ENCODE measurements around the gene CRAMP1.

DNA sequence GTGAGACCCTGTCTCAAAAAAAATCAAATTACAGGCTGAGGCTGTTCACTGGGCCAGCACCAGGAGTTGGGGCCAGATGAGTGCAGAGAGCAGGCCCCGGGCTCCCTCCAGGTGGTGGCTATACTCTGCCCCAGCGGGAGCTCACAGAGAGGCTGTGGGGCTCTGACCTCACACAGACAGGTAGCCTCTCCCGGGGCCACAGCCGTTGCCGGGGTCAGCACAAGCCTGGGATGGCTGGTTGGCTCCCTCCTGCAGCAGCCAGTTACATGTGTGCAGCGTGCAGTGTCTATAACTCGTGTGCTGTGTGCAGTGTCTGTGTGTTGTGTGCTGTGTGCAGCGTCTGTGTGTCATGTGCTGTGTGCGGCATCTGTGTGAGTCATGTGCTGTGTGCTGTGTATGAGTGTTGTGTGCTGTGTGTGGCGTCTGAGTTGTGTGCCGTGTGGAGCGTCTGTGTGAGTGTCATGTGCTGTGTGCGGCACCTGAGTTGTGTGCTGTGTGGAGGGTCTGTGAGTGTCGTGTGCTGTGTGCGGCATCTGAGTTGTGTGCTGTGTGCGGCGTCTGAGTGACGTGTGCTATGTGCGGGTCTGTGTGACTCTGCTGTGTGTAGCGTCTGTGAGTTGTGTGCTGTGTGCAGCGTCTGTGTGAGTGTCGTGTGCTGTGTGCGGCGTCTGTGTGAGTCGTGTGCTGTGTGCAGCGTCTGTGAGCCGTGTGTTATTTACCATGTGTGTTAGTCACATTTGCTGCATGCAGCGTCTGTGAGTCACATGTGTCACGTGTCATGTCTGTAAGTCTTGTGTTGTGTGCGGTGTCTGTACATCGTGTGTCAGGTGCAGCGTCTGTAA, 114.7 kb downstream of the CRAMP1 start:
- TF ChIP-seq, protein P1, sequence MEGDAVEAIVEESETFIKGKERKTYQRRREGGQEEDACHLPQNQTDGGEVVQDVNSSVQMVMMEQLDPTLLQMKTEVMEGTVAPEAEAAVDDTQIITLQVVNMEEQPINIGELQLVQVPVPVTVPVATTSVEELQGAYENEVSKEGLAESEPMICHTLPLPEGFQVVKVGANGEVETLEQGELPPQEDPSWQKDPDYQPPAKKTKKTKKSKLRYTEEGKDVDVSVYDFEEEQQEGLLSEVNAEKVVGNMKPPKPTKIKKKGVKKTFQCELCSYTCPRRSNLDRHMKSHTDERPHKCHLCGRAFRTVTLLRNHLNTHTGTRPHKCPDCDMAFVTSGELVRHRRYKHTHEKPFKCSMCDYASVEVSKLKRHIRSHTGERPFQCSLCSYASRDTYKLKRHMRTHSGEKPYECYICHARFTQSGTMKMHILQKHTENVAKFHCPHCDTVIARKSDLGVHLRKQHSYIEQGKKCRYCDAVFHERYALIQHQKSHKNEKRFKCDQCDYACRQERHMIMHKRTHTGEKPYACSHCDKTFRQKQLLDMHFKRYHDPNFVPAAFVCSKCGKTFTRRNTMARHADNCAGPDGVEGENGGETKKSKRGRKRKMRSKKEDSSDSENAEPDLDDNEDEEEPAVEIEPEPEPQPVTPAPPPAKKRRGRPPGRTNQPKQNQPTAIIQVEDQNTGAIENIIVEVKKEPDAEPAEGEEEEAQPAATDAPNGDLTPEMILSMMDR (IDR thresholded peaks at IDR 0.05): no peak
- no peak for TF ChIP-seq POLR2A (IDR thresholded peaks at IDR 0.05)

Data from adrenal gland (tissue), 5 donors.